Astrocyte of the spinal cord (primary cell): ENCODE measurements around the gene CELF6.

ENCODE experiments used
- DNase-seq: peaks from one replicate; pipeline ENCODE4 v3.0.0; 2011; ENCODE audit warnings: low read depth, low spot score
- H3K4me3 ChIP-seq: 2 replicates; pipeline ENCODE4 v1.5.1; 2011; ENCODE audit warnings: low read depth, mild to moderate bottlenecking, low read length, moderate library complexity
- CTCF ChIP-seq: IDR thresholded peaks from 2 replicates; pipeline ENCODE4 v1.5.1; 2012; ENCODE audit warnings: low read depth, mild to moderate bottlenecking, low read length, inconsistent platforms
- in situ Hi-C: cut with HindIII; loops from 2 replicates; pipeline ENCODE4 v1.10.0; 2017; ENCODE audit warnings: low sequenced_read_pairs

CELF6 gene

GRCh38 chr15:72271221-72271620, 48.7 kb downstream of the CELF6 start:
- H3K4me3 ChIP-seq = no peak overlapping the region
- DNase-seq = no peak
- in situ Hi-C loops = no loop called here
- TF ChIP-seq CTCF = no peak

- no peak for TF ChIP-seq CTCF
- no peak for DNase-seq
- in situ Hi-C loops = no loop called here
- H3K4me3 ChIP-seq = no peak overlapping the region
These were observed 50.2 kb downstream of the CELF6 start for GRCh38 chr15:72269739-72270138.

GRCh38 chr15:72265031-72265430, 54.9 kb downstream of the CELF6 start:
- no peak for TF ChIP-seq CTCF
- in situ Hi-C loops = no loop called here
- H3K4me3 ChIP-seq = no peak overlapping the region
- no peak for DNase-seq

- DNase-seq = no peak
- in situ Hi-C loops = no loop called here
- no peak for TF ChIP-seq CTCF
- no peak overlapping the region for H3K4me3 ChIP-seq
These were observed 67.2 kb downstream of the CELF6 start for GRCh38 chr15:72252663-72253299.

- DNase-seq = no peak
- in situ Hi-C loops = no loop called here
- H3K4me3 ChIP-seq = no peak overlapping the region
- TF ChIP-seq CTCF = no peak
These were observed 70.7 kb downstream of the CELF6 start for GRCh38 chr15:72249142-72249810.

- in situ Hi-C loops = no loop called here
- no peak for TF ChIP-seq CTCF
- no peak for DNase-seq
- H3K4me3 ChIP-seq = no peak overlapping the region
These were observed 71.4 kb downstream of the CELF6 start for GRCh38 chr15:72248514-72248913.
